GM19463 (cell line): Measurements from ENCODE around the gene IGSF21.

Experiments
- ATAC-seq: cut with Tn5 transposase; IDR thresholded peaks from one replicate; pipeline ENCODE4 v1.9.1; 2021; ENCODE audit warnings: mild to moderate bottlenecking, moderate library complexity; ENCODE audit not compliant: unreplicated experiment

Gene IGSF21

GRCh38 chr1:18118491-18118890, 10.9 kb downstream of the IGSF21 start:
- ATAC-seq, result no peak

DNA sequence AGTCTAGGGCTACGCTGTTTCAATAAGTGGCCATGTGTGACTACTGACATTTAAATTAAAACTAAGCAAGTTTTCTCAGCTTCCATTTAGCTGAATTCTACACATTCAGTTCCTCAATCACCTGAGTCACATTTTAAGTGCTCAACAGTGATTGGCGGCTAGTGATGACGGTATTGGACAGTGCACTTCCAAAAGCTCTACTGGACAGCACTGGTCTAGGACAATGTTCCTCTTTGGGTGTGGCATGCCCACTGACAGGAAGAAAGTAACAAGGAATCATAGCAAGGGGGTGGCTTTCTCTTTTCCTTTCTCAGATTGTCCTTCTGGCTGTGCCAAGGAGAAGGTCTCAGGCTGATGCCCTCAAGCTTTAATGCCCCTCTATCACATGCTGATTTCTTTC, 11.7 kb downstream of the IGSF21 start:
- ATAC-seq, result no peak

DNA sequence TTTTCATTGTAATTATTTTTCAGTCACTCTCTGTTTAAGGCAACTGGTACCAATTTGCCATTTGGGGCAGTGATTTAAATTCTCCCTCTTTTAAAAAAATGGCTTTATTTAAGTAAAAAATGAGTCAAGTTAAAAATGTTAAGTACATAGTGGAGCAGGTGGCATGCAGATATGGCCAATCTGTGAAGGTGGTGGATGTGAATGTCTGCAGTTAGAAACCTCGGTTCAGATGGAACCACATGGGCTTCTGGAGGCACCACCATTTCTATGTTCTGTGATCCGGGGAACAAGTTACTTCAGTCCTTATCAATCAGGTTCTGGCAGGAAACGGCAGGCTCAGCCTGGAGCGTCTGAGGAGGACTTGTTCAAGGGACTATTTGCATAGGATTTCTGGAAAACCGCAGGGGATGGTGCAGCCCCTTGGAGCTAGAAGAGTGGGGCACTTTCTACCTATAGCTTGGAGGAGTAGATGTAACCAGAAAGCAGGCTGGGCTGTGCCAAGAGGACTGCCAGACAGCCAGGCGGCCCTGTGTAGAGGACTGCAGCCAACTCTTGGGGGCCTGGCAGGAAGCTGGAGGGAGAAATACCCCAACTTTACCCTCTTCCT, 12.3 kb downstream of the IGSF21 start:
- no peak for ATAC-seq

DNA sequence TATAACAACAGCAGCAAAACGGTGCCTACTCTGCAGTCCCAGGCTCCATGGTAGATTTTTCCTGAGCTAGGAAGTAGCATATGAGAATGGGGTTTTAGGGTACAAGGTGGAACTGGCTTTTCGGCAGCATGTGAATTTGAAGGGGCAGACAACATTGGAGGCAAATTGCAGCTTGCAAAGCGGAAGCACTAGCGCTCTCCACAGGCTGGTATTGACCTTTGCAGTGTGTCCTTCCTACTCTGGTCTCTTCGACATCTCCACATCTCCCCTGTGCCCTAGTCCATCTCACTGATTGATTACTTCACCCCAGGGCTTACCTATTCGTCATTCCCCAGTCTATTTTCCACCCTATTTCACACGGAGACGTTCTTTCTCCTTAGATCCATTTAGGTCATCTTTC, 13.0 kb downstream of the IGSF21 start:
- no peak for ATAC-seq

GRCh38 chr1:18121072-18121820, 13.6 kb downstream of the IGSF21 start:
- ATAC-seq, result no peak

- no peak for ATAC-seq
These were observed 15.9 kb downstream of the IGSF21 start for GRCh38 chr1:18123467-18123992.

- no peak for ATAC-seq
These were observed 17.4 kb downstream of the IGSF21 start for GRCh38 chr1:18124977-18125376.

- no peak for ATAC-seq
These were observed 19.0 kb downstream of the IGSF21 start for GRCh38 chr1:18126616-18127015.

- ATAC-seq, result no peak
These were observed 20.7 kb downstream of the IGSF21 start for GRCh38 chr1:18128298-18128697.

DNA sequence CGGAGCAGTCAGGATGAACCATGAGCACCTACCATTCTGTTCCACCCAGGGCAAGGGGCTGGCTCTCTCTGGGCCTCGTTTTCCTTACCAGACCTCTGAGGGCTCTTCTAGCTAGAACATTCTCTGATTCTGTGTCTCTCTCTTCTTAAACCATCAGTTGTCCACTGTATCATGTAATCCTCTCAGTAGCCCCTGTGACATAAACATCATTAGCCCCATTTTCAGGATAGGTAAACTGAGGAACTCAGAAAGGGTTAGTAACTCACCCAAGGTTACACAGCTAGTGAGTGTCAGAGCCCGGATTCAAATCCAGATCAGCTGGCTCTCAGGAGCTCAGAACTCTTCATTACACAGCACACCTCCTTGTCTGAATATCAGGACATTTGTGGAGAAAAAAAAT, 22.8 kb downstream of the IGSF21 start:
- no peak for ATAC-seq

DNA sequence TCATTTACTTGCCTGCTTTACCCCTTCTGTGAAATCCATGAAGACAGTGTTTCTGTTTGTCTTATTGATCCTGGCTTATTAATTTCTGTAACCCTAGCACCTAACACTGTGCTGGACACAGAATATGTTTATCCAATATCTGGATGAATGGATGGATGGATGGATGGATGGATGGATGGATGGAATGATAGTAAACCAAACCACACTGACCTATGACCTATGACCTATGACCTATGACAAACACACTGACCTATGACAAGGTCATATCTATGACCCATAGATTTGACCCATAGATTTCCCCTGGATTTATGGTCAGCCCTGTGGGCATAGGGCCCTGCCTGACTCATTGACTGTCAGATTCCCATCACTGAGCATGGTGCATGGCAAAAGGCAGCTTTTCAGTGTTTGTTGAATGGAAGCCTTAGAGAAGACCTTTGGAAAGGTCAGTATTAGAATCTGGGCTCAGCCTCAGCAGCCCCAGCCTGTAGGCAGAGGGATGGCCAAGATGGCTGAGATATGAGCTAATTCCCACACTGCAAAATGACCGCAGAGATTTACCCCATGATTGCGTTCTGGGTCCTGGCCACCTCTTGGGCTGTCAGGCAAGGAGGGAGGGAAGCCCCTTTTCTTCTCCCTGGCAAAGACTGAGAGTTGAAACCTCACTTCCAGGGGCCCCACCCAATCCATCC, 24.6 kb downstream of the IGSF21 start:
- ATAC-seq, result no peak

DNA sequence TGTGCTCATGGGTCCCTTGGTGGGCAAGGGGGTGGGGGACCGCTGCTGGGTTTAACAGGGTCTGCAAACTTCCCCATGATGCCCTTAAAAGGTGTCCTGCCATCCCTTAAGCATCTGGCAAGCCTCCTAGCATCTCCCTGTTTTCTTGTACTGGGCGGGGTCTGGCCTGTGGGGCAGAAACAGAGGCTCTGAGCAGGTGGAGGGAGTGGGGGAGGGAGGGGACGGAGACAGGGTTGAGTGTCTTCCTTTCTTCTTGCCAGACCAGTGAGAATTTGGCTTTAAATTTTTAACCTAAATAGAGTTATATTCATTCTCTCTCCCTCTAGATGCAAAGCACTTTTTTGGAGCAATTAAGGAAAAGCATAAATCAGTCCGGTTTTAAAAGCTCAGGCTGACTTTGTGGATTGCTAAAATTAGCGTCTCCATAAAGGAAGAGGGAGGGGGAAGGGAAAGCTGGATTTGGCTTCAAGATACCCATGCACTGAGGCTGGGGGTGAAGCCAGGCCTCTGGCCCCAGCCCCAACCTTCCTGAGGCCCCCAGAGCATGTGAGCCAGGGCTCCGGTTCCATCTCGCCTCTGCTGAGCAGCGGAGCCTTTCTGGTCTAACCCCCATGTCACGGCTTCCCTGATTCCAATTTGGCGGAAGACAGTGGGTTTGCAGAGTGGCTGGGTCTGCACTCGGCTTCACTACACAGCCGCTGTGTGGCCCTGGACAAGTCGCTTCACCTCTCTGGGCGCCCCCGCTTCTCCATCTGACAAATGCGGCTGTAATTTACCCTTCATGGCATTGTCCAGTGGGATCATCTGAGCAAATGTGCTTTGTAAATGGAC, 25.3 kb downstream of the IGSF21 start:
- ATAC-seq, result no peak

DNA sequence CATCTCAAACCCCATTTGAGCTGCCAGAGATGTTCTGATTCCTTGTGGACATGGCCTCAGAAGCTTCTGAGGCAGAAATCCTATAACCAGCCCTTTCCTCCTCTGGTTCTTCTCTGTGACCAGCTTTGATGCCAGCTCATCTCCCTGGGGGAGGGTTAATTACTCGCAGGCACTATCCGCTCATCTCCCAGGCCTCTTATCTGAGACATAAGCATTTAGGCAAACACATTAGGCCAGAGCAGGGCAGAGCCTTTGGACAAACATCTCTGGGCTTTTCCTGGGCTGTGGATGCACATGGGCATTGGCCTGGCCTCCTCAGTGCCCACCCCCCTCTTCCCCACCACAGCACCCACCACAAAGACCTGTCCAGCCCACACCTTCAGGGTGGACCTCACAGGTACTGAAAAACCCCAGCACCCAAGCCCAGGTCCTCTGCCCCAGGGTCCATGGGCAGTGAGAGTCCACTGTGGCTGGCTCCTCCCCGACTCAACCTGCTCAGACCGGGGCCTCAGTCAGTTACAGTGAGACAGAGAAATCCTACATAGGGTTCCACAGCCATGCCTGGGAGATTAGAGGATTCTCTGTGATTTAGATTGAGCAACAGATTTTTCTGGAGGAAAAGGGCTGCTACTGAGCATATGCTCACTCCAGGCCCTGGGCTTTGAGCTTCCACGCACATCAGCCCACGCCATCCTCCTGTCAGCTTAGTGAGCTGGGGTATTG, 26.9 kb downstream of the IGSF21 start:
- ATAC-seq, result no peak

GRCh38 chr1:18137759-18138345, 30.3 kb downstream of the IGSF21 start:
- ATAC-seq, result no peak

DNA sequence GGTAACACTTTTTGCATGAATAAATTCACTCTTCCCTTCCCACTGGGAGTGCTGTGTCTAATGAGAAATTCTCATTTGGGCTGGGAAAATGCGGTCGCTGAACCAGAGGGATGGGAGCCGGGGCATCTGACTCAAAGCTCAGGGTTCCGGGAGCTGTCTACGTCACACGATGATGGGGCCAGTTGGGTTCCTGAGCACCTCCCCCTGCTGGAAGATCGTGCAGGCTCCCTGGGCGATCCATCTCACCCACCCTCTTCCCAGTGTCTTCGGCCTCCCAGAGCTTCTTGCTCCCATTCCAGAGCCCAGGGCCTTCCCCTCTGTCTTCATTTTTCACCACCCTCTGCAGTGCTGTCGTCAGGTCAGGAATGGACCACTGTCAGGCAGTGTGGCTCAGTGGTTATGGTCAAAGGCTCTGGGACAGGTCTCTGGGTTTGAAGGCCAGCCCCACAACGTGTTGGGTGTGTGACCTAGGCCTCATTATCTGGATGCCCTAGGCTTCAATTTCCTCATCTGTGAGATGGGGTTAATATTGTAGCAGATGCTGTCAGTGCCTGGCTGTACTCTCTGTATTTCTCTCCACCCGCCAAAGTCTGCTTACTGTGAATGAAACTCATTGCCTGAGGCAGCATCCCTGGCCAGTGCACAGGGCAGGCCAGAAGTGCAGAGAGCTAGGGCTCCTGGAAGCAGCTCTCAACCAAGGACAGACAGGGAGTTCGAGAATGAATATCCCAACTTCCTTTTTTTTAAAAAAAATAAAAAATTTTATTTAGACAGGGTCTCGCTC, 31.8 kb downstream of the IGSF21 start:
- ATAC-seq, result no peak

GRCh38 chr1:18140411-18140810, 32.8 kb downstream of the IGSF21 start:
- ATAC-seq, result no peak

DNA sequence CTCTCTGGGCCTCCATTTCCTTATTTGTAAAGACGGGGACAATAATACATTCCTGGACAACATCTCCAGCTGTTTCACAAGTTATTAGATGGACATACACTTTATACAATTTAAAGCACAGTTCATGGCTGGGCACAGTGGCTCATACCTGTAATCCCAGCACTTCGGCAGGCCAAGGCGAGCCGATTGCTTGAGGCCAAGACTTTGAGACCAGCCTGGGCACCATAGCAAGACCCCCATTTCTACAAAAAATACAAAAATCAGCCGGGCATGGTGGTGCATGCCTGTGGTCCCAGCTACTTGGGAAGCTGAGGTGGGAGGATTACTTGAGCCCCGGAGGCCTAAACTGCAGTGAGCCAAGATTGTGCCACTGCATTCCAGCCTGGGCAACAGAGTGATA, 34.1 kb downstream of the IGSF21 start:
- ATAC-seq, result no peak

GRCh38 chr1:18142471-18142870, 34.9 kb downstream of the IGSF21 start:
- no peak for ATAC-seq

GRCh38 chr1:18142969-18143368, 35.4 kb downstream of the IGSF21 start:
- ATAC-seq, result no peak
